CD4-positive, alpha-beta T cell treated with Interleukin-15 for 4 hours (primary cell): ENCODE results near the gene KNSTRN.

ENCODE experiments used
- DNase-seq: peaks from one replicate; pipeline ENCODE4 v3.0.0-alpha.2; 2020; ENCODE audit warnings: low spot score

KNSTRN gene

DNA sequence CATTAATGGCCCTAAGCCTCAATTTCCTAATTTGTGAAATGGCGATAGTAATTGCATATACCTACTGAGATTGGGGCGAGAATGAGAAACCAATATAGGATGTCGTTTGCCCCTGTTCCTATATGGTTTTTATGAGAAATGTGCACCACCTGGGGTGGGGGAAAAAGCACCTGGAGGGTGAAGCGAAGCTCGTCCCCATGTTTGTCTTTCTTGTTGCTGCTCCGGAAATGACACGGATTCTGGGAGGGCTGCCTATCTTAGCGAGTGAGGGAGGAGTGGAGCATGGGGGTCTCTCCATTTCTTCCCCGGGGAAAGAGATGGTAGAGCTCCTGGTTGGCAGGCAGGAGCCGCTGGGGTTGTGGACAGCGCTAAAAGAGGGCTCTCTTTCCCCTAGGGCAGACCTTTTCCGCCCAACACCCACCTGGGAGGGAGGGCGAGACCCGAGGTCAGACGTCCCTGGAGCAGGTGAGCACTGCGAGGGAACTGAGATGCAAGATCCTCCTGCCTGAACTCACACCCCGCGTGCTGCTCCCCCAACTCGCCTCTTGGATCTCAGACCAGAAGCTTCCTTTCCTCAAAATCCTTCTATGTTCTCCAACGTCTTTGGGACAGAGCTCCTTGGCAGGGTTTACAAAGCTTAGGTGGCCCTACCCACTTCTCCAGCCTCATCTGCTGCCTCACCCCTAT is 52.6 kb downstream of the KNSTRN start:
- no peak for DNase-seq

GRCh38 chr15:40435710-40436089 is 53.2 kb downstream of the KNSTRN start:
- DNase-seq: no peak

DNA sequence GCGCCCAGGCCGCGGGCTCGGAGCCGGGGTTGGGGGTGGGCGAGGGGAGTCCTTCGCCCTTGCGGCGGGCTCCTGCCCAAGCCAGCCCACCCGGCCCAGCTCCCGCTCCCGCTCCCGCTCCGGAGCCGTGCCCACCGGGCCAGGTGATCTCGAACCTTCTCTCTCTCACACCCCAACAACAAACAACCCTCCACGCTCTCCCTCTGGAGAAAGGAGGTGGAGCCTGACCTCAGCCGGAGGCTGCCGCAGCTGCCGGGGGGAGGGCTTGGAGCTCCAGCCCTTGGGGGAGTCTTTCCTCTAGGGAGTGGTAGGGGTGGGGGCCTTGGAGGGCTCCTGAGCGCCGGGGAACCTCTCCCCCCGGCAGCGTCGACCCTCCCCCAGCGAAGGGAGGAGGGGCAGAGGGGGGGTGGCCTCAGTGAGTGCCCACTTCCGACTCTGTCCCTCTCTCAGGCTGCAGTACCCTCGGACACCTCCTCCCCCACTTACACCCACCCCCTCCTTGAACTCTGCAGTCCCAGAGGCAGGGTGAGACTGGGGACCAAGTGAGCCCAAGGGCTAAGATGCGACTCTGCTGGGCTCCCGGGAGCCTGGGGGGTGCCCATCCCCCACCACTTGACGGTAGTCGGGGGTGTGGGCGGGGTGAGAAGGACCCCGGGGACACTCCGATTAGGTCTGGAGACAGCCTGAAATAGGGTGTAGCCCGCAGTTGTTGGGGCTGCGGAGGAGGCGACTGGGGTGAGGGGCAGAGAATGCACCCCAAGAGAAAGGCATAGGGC is 53.8 kb downstream of the KNSTRN start:
- DNase-seq: no peak

- DNase-seq: no peak
Observed at GRCh38 chr15:40436892-40437751, 54.6 kb downstream of the KNSTRN start.

DNA sequence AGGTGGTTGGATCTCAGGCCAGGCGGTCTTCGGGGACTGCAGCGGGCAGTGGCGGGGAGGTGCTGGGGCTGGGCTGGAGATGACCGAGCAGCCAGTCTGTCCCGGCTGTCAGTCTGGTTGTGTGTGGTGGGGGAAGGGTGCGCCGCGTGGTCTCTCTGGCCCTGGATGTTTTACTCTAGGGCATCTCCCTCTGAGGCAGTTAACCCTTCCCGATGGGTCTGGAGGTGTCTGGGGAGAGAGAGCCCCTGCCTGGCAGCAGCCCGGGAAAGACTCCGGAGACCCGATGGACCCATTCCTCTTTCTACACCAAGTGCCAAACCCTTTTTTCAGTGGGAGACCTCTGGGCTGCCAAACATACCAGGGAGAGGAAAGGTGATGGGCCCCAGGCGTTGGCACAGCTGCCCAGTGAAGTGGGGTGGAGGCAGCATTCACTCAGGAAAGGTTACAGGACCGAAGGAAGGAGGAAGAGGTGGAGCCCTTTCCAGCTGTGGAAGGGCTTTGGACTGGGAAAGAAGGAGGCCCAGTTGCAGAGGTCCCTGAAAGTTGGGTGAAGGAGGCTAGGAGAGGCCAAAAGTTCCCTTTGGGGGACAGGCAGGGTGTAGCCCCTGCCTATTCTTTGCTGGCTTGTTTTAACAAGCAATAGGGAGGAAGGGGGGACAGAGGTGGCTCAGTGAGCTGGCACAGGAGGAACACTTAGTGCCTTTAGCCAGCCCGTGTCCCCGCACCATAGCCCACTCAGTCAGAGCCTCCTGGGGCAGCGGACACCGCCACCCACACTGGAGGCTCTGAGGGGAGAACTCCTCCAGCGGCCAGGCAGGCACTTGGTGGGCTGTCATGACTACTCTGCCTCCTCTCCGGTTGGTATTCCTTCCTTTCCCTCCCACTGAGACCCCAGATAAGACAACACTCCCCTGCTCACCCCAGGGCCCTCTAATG is 55.5 kb downstream of the KNSTRN start:
- DNase-seq: no peak

GRCh38 chr15:40438712-40439111 is 56.2 kb downstream of the KNSTRN start:
- no peak for DNase-seq

DNA sequence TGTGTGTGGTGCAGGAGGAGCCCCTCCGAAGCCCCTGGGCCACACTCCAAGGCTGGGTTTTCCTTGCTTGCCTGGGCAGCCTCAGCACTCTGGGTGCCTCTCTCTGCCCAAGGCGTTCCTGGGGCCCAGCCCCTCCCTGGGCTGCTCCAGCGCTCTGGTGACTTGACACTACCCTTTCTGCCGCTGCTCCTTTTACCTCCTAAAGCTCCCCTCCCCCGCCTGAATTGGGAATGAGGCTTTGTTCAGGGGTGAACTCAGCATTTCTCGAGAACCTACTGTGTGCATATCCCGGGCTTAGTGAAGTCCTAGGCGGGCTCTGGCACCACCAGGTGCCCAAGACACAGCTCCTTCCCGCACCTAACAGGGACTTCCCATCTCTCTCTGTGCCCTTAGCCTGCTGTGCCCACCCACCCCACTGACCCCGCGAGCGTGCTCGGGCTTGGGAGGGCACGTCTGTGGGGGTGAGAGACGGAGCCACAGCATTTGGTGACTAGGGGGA is 57.0 kb downstream of the KNSTRN start:
- DNase-seq: no peak

- no peak for DNase-seq
Observed at GRCh38 chr15:40439960-40440742, 57.6 kb downstream of the KNSTRN start.

DNA sequence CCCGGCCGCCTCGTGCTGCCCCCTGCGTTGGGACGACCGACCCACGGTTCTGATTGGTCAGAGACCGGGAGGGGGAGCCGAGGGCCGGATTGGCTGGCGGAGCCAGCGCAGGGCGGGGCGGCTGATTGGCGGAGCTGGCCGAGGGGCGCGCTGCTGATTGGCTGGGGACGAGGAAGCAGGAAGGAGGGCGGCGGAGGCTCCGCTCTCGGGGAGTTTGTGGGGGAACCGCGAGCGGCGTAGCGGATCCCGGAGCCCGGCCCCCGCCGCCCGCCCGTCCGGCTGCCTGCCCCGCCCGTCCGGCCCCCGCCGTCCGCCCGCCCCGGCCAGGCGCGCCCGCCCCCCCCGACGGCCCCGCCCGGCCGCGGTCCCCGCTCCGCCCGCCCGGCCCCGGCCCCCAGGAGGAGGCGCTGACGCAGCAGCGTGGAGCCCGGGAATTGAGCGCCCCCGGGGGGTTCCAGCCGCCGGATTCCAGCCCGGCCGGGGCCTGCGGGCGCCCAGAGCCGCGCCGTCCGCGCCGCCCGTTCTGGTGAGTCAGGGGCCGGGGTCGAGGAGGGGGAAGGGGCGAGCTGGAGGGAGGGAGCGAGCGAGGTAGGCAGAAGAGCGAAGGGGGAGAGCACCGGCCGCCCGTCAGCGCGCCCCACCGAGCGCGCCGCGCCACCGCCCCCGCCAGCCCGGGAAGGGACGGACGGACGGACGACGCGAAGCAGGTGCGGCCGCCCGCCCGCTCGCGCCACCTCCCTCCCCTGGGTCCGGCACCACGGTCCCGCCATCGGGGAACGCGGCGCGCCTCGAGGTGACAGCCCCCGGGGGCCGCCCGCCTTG is 58.4 kb downstream of the KNSTRN start, which contains the start of gene BAHD1:
Gene BAHD1 (plus strand): TSS at position 211 of the 822 bp plus-strand sequence. CDS start 17,512 bp downstream, outside the sequence.
- DNase-seq: peak; percentile 95

DNA sequence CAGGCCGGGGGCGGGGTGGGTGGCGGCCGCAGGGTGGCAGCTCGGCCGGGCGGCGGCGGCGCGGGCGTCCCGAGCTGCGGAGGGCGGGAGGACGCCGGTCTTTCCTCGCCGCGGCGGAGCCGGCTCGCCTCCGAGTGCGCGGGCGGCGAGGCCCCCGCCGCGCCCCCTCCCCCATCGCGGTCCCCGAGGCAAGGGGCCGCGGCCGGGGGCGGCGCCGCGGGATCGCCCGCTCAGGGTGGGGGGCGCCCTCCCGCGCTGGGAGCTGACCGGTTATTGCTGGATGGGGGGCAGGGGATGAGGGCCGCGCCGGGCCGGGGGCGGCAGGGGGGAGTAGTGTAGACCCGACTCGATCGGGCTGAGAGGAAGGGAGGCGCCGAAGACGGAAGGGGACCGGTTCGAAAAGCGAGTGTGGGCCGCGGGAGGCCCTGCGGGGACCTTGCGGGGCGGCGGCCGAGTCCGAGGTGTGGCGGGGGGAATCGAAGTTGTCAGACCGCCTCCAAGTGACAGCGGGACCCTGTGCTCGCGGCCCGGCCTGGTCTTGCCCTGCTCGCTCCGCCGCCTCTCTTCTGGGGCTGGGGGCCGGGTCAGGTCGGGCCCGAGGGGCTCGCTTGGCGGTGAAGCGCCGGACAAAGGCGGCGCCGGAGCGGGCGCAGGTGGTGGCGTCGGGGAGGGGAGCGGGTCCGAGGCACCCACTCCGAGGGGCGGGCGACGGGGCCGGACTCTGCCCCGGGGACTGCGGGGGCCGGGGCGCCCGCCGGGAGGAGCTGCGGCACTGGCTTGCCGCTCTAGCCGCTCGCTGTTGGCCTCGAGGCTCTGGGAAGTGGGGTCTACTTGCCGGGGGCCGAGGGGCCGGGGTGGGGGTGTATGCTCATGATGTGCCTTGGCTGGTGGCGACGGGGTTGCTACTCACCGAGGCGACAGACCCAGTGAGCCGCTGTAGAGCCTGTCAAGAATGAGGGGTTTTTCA is 59.3 kb downstream of the KNSTRN start:
- DNase-seq: no peak

DNA sequence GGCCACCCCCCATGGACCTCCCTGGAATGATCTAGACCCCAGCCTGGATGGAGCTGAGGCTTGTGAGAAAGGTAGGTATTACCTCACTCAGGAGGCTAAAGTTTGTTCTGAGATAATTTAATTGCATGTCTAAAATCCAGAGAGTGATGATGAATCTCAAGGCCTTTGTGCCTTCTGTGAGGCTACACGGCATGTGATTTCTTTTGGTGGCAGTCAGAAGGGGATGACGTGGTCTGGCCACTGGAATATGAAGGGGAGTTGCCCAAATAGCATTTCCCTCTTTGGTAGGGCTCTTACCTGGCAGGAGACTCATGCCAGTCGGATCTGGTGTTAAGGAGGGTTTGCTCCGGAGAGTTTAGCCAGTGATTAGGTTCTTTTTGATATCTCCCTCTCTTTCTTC is 60.7 kb downstream of the KNSTRN start:
- DNase-seq: no peak

DNA sequence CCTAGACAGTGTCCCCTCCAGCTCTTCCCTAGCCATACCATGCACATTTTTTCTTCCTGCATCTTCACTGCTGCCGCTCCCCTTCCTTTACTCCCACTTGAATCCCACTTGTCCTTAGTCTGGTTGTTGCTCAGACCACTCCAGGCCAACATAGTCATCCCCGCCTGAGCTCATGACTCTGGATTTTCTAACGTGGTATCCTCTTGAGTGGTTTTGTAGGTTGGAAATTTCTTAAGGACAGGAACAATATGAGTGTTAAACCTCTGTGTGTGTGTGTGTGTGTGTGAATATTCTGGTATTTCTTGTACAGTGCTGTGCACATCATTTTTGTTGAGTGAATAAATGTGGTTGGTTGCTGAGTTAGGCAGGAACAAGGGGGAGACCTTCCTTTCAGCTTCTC is 61.3 kb downstream of the KNSTRN start:
- DNase-seq: no peak
